HG02885 (cell line): ENCODE measurements around the gene TIMM9.
"Not testable (repeated sequence)": the region's sequence is repeated elsewhere in the genome, so short reads cannot be mapped to it uniquely, and the experiment has no call there.

Source experiments
- ATAC-seq: cut with Tn5 transposase; IDR thresholded peaks from one replicate; pipeline ENCODE4 v1.9.1; 2021; ENCODE audit warnings: mild to moderate bottlenecking; ENCODE audit not compliant: unreplicated experiment, poor library complexity

The TIMM9 gene

GRCh38 chr14:58427281-58428117 is at the start of gene TIMM9, which contains the start of gene KIAA0586:
TIMM9 (minus strand) TSS chr14:58427531; CDS start chr14:58411945, 15,586 bp downstream.
KIAA0586 (plus strand) TSS chr14:58427719; CDS start chr14:58428265, 546 bp downstream.
- ATAC-seq, result peak; percentile 91

GRCh38 chr14:58476320-58476719 is 49.0 kb upstream of the TIMM9 start:
- no peak for ATAC-seq

GRCh38 chr14:58469309-58469708 is 42.0 kb upstream of the TIMM9 start:
- ATAC-seq, result no peak

GRCh38 chr14:58467575-58467974 is 40.2 kb upstream of the TIMM9 start:
- ATAC-seq, result no peak

GRCh38 chr14:58466459-58466858 is 39.1 kb upstream of the TIMM9 start:
- ATAC-seq, result no peak

- ATAC-seq, result no peak
These were observed 38.1 kb upstream of the TIMM9 start for GRCh38 chr14:58465421-58465820.

GRCh38 chr14:58464652-58465051 is 37.3 kb upstream of the TIMM9 start:
- no peak for ATAC-seq

- ATAC-seq, result no peak
These were observed 35.8 kb upstream of the TIMM9 start for GRCh38 chr14:58463147-58463546.

GRCh38 chr14:58460772-58461171 is 33.4 kb upstream of the TIMM9 start:
- no peak for ATAC-seq

GRCh38 chr14:58455593-58456265 is 28.4 kb upstream of the TIMM9 start:
- no peak for ATAC-seq

GRCh38 chr14:58444627-58445026 is 17.3 kb upstream of the TIMM9 start:
- no peak for ATAC-seq

GRCh38 chr14:58439476-58439875 is 12.1 kb upstream of the TIMM9 start:
- no peak for ATAC-seq

GRCh38 chr14:58430156-58430555 is 2.8 kb upstream of the TIMM9 start:
- ATAC-seq, result no peak

GRCh38 chr14:58428118-58428683 is 870 bp upstream of the TIMM9 start:
- ATAC-seq, result no peak

GRCh38 chr14:58426670-58427280 is 556 bp downstream of the TIMM9 start:
- ATAC-seq, result peak; percentile 43

- not testable (repeated sequence) for ATAC-seq
These were observed 10.4 kb downstream of the TIMM9 start for GRCh38 chr14:58416934-58417333.

GRCh38 chr14:58415636-58416547 is 11.4 kb downstream of the TIMM9 start:
- no peak for ATAC-seq

- no peak for ATAC-seq
These were observed 12.5 kb downstream of the TIMM9 start for GRCh38 chr14:58414845-58415244.

- no peak for ATAC-seq
These were observed 18.6 kb downstream of the TIMM9 start for GRCh38 chr14:58408681-58409215.
